Activated naive CD8-positive, alpha-beta T cell treated with anti-CD3 and anti-CD28 coated beads, Interleukin-2, amount 50 U/mL, for 24 hours (primary cell): Measurements from ENCODE around the gene CABP2.
"Not testable (repeated sequence)": the region's sequence is repeated elsewhere in the genome, so short reads cannot be mapped to it uniquely, and the experiment has no call there.

Experiments
- ATAC-seq: fragments of 150-1000 bp; cut with Tn5 transposase; one replicate; pipeline ENCODE4 v1.10.0; 2021
- DNase-seq: peaks from one replicate; pipeline ENCODE4 v3.0.0; 2021
- H3K27ac Mint-ChIP-seq: one replicate; pipeline ENCODE4 v1.8.0; 2021; ENCODE audit warnings: mild to moderate bottlenecking, mixed read lengths
- H3K27me3 Mint-ChIP-seq: one replicate; pipeline ENCODE4 v1.8.0; 2021; ENCODE audit warnings: mixed read lengths
- H3K36me3 Mint-ChIP-seq: one replicate; pipeline ENCODE4 v1.8.0; 2021; ENCODE audit warnings: low read depth, mixed read lengths
- H3K4me1 Mint-ChIP-seq: one replicate; pipeline ENCODE4 v1.8.0; 2021; ENCODE audit warnings: mixed read lengths
- H3K4me3 Mint-ChIP-seq: one replicate; pipeline ENCODE4 v1.8.0; 2021; ENCODE audit warnings: mild to moderate bottlenecking, moderate library complexity, mixed read lengths
- H3K9me3 Mint-ChIP-seq: one replicate; pipeline ENCODE4 v1.8.0; 2021; ENCODE audit warnings: mixed read lengths

CABP2 gene

GRCh38 chr11:67522844-67523555, at the start of gene CABP2:
Gene CABP2, minus strand, starts transcription at chr11:67523446. Its CDS starts 120 bp downstream, at chr11:67523326.
- H3K4me3 Mint-ChIP-seq: no peak within 1 kb of the TSS
- ATAC-seq (no peak), DNase-seq (no peak)
- no peak within 1 kb of the TSS for H3K27ac Mint-ChIP-seq
- H3K27me3 Mint-ChIP-seq: peaks cover 5% of the 10 kb centered on the region
- H3K9me3 Mint-ChIP-seq: no peaks in the 10 kb centered on the region
- H3K4me1 Mint-ChIP-seq: no peaks in the 10 kb centered on the region
- no peaks in the 10 kb centered on the region for H3K36me3 Mint-ChIP-seq

- no peaks in the 10 kb centered on the region for H3K36me3 Mint-ChIP-seq
- ATAC-seq (no peak), DNase-seq (no peak)
- no peaks in the 10 kb centered on the region for H3K9me3 Mint-ChIP-seq
- no peaks in the 10 kb centered on the region for H3K4me1 Mint-ChIP-seq
- no peak overlapping the region for H3K4me3 Mint-ChIP-seq
- peaks cover 11% of the 10 kb centered on the region for H3K27me3 Mint-ChIP-seq
- H3K27ac Mint-ChIP-seq: no peak overlapping the region
Observed at GRCh38 chr11:67572747-67573419, 49.6 kb upstream of the CABP2 start.

- Mint-ChIP-seq H3K27me3 (peaks cover 16% of the 10 kb centered on the region), H3K9me3 (no peaks in the 10 kb centered on the region), H3K27ac (no peak overlapping the region), H3K4me1 (no peaks in the 10 kb centered on the region), H3K36me3 (no peaks in the 10 kb centered on the region), H3K4me3 (no peak overlapping the region)
- ATAC-seq: no peak
- no peak for DNase-seq
Observed at GRCh38 chr11:67572305-67572704, 49.1 kb upstream of the CABP2 start.

GRCh38 chr11:67571443-67571842, 48.2 kb upstream of the CABP2 start:
- no peak for DNase-seq
- no peak overlapping the region for H3K27ac Mint-ChIP-seq
- H3K4me3 Mint-ChIP-seq: no peak overlapping the region
- no peaks in the 10 kb centered on the region for H3K36me3 Mint-ChIP-seq
- H3K4me1 Mint-ChIP-seq: no peaks in the 10 kb centered on the region
- H3K9me3 Mint-ChIP-seq: no peaks in the 10 kb centered on the region
- peaks cover 13% of the 10 kb centered on the region for H3K27me3 Mint-ChIP-seq
- ATAC-seq: no peak

GRCh38 chr11:67564230-67564629, 41.0 kb upstream of the CABP2 start:
- DNase-seq: no peak
- no peak for ATAC-seq
- Mint-ChIP-seq H3K4me1 (no peaks in the 10 kb centered on the region), H3K27me3 (peaks cover 16% of the 10 kb centered on the region), H3K9me3 (no peaks in the 10 kb centered on the region), H3K36me3 (no peaks in the 10 kb centered on the region), H3K4me3 (no peak overlapping the region), H3K27ac (no peak overlapping the region)

- DNase-seq, ATAC-seq, H3K9me3 Mint-ChIP-seq, H3K4me3 Mint-ChIP-seq, H3K27ac Mint-ChIP-seq, H3K36me3 Mint-ChIP-seq, H3K4me1 Mint-ChIP-seq: not testable (repeated sequence)
- peaks cover 16% of the 10 kb centered on the region for H3K27me3 Mint-ChIP-seq
Observed at GRCh38 chr11:67563705-67564114, 40.5 kb upstream of the CABP2 start.

GRCh38 chr11:67562963-67563704, 39.9 kb upstream of the CABP2 start:
- H3K4me3 Mint-ChIP-seq: no peak overlapping the region
- no peaks in the 10 kb centered on the region for H3K4me1 Mint-ChIP-seq
- no peak for DNase-seq
- H3K27ac Mint-ChIP-seq: no peak overlapping the region
- H3K9me3 Mint-ChIP-seq: no peaks in the 10 kb centered on the region
- no peak for ATAC-seq
- no peaks in the 10 kb centered on the region for H3K36me3 Mint-ChIP-seq
- peaks cover 16% of the 10 kb centered on the region for H3K27me3 Mint-ChIP-seq

- H3K9me3 Mint-ChIP-seq: no peaks in the 10 kb centered on the region
- no peak for DNase-seq
- no peak for ATAC-seq
- H3K27ac Mint-ChIP-seq: no peak overlapping the region
- peaks cover 11% of the 10 kb centered on the region for H3K27me3 Mint-ChIP-seq
- no peaks in the 10 kb centered on the region for H3K4me1 Mint-ChIP-seq
- no peak overlapping the region for H3K4me3 Mint-ChIP-seq
- H3K36me3 Mint-ChIP-seq: no peaks in the 10 kb centered on the region
Observed at GRCh38 chr11:67561971-67562619, 38.8 kb upstream of the CABP2 start.

GRCh38 chr11:67558084-67558772, 35.0 kb upstream of the CABP2 start:
- no peaks in the 10 kb centered on the region for H3K4me1 Mint-ChIP-seq
- no peaks in the 10 kb centered on the region for H3K36me3 Mint-ChIP-seq
- no peak overlapping the region for H3K27ac Mint-ChIP-seq
- peaks cover 9% of the 10 kb centered on the region for H3K27me3 Mint-ChIP-seq
- no peak overlapping the region for H3K4me3 Mint-ChIP-seq
- ATAC-seq: no peak
- no peak for DNase-seq
- H3K9me3 Mint-ChIP-seq: no peaks in the 10 kb centered on the region

- ATAC-seq (no peak), DNase-seq (no peak)
- Mint-ChIP-seq H3K9me3 (peaks cover 9% of the 10 kb centered on the region), H3K36me3 (peaks cover 3% of the 10 kb centered on the region), H3K27ac (no peak overlapping the region), H3K4me3 (no peak overlapping the region), H3K27me3 (peaks cover 3% of the 10 kb centered on the region), H3K4me1 (no peaks in the 10 kb centered on the region)
Observed at GRCh38 chr11:67556244-67556643, 33.0 kb upstream of the CABP2 start.

- H3K9me3 Mint-ChIP-seq: peaks cover 18% of the 10 kb centered on the region
- not testable (repeated sequence) for DNase-seq, H3K4me3 Mint-ChIP-seq, ATAC-seq, H3K36me3 Mint-ChIP-seq, H3K27ac Mint-ChIP-seq, H3K27me3 Mint-ChIP-seq, H3K4me1 Mint-ChIP-seq
Observed at GRCh38 chr11:67551697-67552096, 28.5 kb upstream of the CABP2 start.

GRCh38 chr11:67551127-67551526, 27.9 kb upstream of the CABP2 start:
- Mint-ChIP-seq H3K9me3 (peaks cover 18% of the 10 kb centered on the region), H3K27me3 (no peaks in the 10 kb centered on the region), H3K4me3 (no peak overlapping the region), H3K4me1 (no peaks in the 10 kb centered on the region), H3K27ac (no peak overlapping the region), H3K36me3 (peaks cover 6% of the 10 kb centered on the region)
- no peak for DNase-seq
- ATAC-seq: no peak

GRCh38 chr11:67548555-67549110, 25.4 kb upstream of the CABP2 start:
- DNase-seq (no peak), ATAC-seq (no peak)
- no peak overlapping the region for H3K4me3 Mint-ChIP-seq
- peaks cover 6% of the 10 kb centered on the region for H3K36me3 Mint-ChIP-seq
- H3K4me1 Mint-ChIP-seq: no peaks in the 10 kb centered on the region
- H3K27me3 Mint-ChIP-seq: no peaks in the 10 kb centered on the region
- H3K27ac Mint-ChIP-seq: no peak overlapping the region
- peaks cover 18% of the 10 kb centered on the region for H3K9me3 Mint-ChIP-seq

- not testable (repeated sequence) for DNase-seq, H3K27ac Mint-ChIP-seq, H3K36me3 Mint-ChIP-seq, ATAC-seq, H3K4me3 Mint-ChIP-seq, H3K4me1 Mint-ChIP-seq, H3K27me3 Mint-ChIP-seq
- peaks cover 18% of the 10 kb centered on the region for H3K9me3 Mint-ChIP-seq
Observed at GRCh38 chr11:67548112-67548511, 24.9 kb upstream of the CABP2 start.
